Left cardiac atrium (tissue), 4 donors: ENCODE measurements around the gene TSPEAR. TPM values are rescaled to one million over a fixed set of nuclear protein-coding genes. Genes with fewer than 3 reads are reported as not detected.
"Not testable (repeated sequence)": the region's sequence is repeated elsewhere in the genome, so short reads cannot be mapped to it uniquely, and the experiment has no call there.

Experiments
- ATAC-seq, 2 donors: fragments of 200-7000 bp; cut with Tn5 transposase; one replicate each; pipeline ENCODE4 v1.9.1; 2020; ENCODE audit warnings: mild to moderate bottlenecking in 2 of 2, moderate library complexity in 2 of 2
- DNase-seq: peaks from one replicate; pipeline ENCODE4 v3.0.0-alpha.2; 2020
- intact Hi-C, 2 donors: fragments of 100-400 bp; cut with DNase I; formaldehyde crosslinking; loops; one replicate each; pipeline versions ENCODE4 v1.14.1 to v1.15.1; 2022 to 2023
- total RNA-seq, 2 donors: library from RNA; stranded (reverse); fragmentation: NEBNext Ultra II Directional; extraction: Animal tissue kit (Norgen Biotek cat#: 25700); gene quantifications; one replicate each; pipeline ENCODE4 v1.2.1, GENCODE V29; 2021
- donor health status: DM: no; HTN: yes; CAD: no.
- donor health status: DM: no; HTN: yes; CAD: no; lungs with severe emphysema.
- donor health status: DM: yes; HTN: yes; CAD: no.
- donor health status: Dilated cardiomyopathy.

Gene TSPEAR
- total RNA-seq, 2 donors from 2014 or later, result 0.39 to 1.6 TPM

- DNase-seq, result no peak
- intact Hi-C loops, result loop anchor here in 1 of 2 donors (2.0 to 5.0 kb wide), 2 partner anchors 231 to 281 kb away; no protein-coding TSS in a partner anchor
- ATAC-seq, result no peak
These were observed 200.0 kb downstream of the TSPEAR start for GRCh38 chr21:44511219-44511937.

GRCh38 chr21:44510508-44511218 lies 200.7 kb downstream of the TSPEAR start:
- ATAC-seq, result peak; percentile 59 to 66
- peak; percentile 54 for DNase-seq
- intact Hi-C loops, result loop anchor here in 1 of 2 donors (2.0 to 5.0 kb wide), 2 partner anchors 232 to 282 kb away; no protein-coding TSS in a partner anchor

GRCh38 chr21:44510109-44510507 lies 201.3 kb downstream of the TSPEAR start:
- ATAC-seq (no peak), DNase-seq (no peak)
- intact Hi-C loops, result loop anchor here in 1 of 2 donors (2.0 to 5.0 kb wide), 2 partner anchors 232 to 283 kb away; no protein-coding TSS in a partner anchor

- peak; percentile 76 for DNase-seq
- intact Hi-C loops, result no loop called here
- peak; percentile 91 to 94 for ATAC-seq
These were observed 201.8 kb downstream of the TSPEAR start for GRCh38 chr21:44509539-44509938.

- no peak for DNase-seq
- ATAC-seq, result no peak
- intact Hi-C loops, result no loop called here
These were observed 202.5 kb downstream of the TSPEAR start for GRCh38 chr21:44508711-44509445.

- intact Hi-C loops, result no loop called here
- ATAC-seq, result no peak
- DNase-seq, result no peak
These were observed 203.0 kb downstream of the TSPEAR start for GRCh38 chr21:44508426-44508710.

- DNase-seq (no peak), ATAC-seq (no peak)
- intact Hi-C loops, result no loop called here
These were observed 203.5 kb downstream of the TSPEAR start for GRCh38 chr21:44507673-44508425.

GRCh38 chr21:44506279-44507255 lies 204.8 kb downstream of the TSPEAR start:
- intact Hi-C loops, result no loop called here
- ATAC-seq, result no peak
- no peak for DNase-seq

GRCh38 chr21:44505673-44506278 lies 205.6 kb downstream of the TSPEAR start:
- no peak for DNase-seq
- intact Hi-C loops, result no loop called here
- no peak for ATAC-seq

- DNase-seq (no peak), ATAC-seq (no peak)
- intact Hi-C loops, result no loop called here
These were observed 207.4 kb downstream of the TSPEAR start for GRCh38 chr21:44503901-44504399.

GRCh38 chr21:44503006-44503889 lies 208.1 kb downstream of the TSPEAR start:
- intact Hi-C loops, ATAC-seq, DNase-seq: not testable (repeated sequence)

- no peak for ATAC-seq
- no peak for DNase-seq
- intact Hi-C loops, result no loop called here
These were observed 209.0 kb downstream of the TSPEAR start for GRCh38 chr21:44502171-44502958.

- intact Hi-C loops, result no loop called here
These were observed 211.3 kb downstream of the TSPEAR start for GRCh38 chr21:44500111-44500510.

GRCh38 chr21:44499631-44500030 lies 211.7 kb downstream of the TSPEAR start:
- ATAC-seq (no peak), DNase-seq (no peak)
- intact Hi-C loops, result loop anchor here in 1 of 2 donors (10.0 kb wide), 1 partner anchor 65 kb away; no protein-coding TSS in a partner anchor

More at GRCh38 chr21:44500111-44500510, 211.3 kb downstream of the TSPEAR start:
- no peak for ATAC-seq
- DNase-seq, result no peak

- DNase-seq (no peak), ATAC-seq (no peak)
- intact Hi-C loops, result loop anchor here in 1 of 2 donors (10.0 kb wide), 1 partner anchor 64 kb away; no protein-coding TSS in a partner anchor
These were observed 212.2 kb downstream of the TSPEAR start for GRCh38 chr21:44499211-44499560.
